Measurements from ENCODE around the gene RPS6KA2.
A peak's percentile ranks its signal among the peaks of the same experiment; 100 is the strongest.
"Not testable (repeated sequence)": the region's sequence is repeated elsewhere in the genome, so short reads cannot be mapped to it uniquely, and the experiment has no call there.

RPS6KA2 gene

GRCh38 chr6:166591961-166592520 is 35.0 kb downstream of the RPS6KA2 start:
- DNase-seq (ENCODE audit: low spot score), result no peak

DNA sequence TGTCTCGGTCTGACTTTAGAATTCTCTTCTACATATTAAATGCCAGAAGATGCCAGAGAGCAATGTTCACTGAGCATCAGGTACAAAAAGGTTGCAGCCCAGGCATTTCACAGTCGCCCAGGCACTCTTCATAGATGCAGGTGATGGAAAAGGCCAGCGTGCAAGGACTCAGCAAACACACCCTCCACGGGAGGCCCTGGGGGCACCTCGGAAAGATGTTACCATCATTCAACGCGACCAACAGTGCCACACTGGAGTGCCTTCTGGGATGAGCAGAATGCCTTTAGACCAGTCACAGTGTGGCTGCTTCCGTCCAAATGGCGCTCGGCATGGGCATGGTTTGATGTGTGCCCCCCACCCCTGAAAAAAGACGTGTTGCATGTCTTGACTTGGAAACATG is 36.0 kb downstream of the RPS6KA2 start:
- no peak for DNase-seq (ENCODE audit: low spot score)

GRCh38 chr6:166589786-166590574 is 37.1 kb downstream of the RPS6KA2 start:
- DNase-seq (ENCODE audit: low spot score), result no peak

DNA sequence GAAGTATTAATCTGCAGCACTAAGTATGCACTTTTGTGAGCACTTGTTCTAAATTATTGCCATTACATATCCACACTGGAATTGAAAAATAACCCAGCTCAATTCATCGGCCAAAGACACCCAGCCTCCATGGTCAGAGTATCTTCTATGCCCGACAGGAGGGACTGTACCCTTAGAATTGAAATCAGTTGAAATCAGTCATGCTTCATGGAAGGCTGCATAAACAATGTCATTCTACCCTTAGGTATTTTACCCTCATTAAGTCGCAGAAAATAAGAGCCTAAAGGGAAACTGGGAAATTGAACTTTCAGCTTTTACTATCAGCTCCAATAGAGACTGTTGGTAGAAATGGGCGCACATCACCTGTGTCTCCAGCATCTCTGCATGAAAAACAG is 37.7 kb downstream of the RPS6KA2 start:
- DNase-seq (ENCODE audit: low spot score), result peak; percentile 17

- peak; percentile 47 for DNase-seq (ENCODE audit: low spot score)
Measured at GRCh38 chr6:166588691-166589336, 38.2 kb downstream of the RPS6KA2 start.

DNA sequence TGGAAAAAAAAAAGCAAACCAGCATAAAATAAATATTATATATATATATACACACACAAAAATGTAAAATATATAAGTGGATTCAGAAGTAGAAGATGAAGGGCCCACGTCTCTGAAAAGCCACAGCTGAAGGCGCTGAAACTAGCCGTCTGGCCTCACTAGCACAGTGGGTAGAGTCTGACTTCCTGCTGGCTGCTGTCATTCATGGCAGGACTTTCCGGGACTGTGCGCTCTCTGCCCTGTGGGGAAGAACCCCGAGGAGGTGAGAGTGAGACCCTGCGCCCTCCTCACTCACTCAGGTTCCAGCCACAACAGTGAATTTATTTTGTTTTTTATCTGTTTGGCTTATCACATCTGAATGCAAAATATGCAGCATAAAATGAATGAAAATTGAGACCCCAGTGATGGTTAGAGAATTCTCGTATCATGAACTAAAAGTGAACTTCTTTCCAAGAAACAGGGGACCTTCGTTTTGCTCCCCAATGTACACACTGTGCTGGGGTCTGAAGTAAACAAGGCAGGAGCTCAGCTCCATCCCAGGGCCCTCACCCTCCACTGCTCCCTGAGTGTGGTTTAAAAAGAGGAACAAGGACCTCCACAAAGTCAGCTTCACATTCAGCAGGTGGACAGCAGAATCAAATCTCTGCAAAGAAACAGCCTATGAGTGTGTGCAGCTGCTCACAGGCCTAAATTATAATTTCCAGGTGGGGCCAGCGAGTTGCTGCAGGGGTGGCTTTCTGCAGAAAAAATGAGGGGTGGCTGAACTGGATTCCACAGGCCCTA is 39.2 kb downstream of the RPS6KA2 start:
- peak; percentile 92 for DNase-seq (ENCODE audit: low spot score)

- DNase-seq (ENCODE audit: low spot score), result peak; percentile 87
Measured at GRCh38 chr6:166586424-166587156, 40.5 kb downstream of the RPS6KA2 start, which contains the start of gene RAMACL. RAMACL (minus strand) TSS chr6:166586678; CDS start chr6:166586477, 201 bp downstream.

DNA sequence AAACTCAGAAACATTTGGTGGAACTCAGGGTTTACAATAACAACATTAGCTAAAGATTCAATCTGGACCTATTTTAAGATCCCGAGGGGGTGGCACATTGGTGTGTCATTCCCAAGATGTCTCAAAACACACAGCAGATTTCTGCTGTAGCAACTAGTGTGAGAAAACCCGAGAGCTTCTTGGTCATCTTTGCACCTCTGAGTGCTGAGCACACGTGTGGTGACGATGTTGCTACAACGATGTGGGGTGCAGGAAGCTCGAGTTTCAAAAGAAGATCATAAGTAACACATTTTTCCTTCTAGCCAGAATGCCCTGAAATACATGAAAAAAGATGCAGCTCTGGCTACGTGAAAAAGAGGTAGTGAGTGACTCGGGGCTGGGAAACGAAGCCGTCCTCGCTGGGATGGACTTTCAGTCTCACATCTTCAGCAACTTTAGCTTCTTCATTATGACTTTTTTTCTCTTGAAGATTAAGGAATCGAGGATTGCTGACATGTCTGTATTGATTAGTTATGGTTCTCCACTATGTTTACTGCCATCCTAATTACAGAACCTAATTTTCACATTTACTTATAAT is 42.1 kb downstream of the RPS6KA2 start:
- DNase-seq (ENCODE audit: low spot score), result no peak

DNA sequence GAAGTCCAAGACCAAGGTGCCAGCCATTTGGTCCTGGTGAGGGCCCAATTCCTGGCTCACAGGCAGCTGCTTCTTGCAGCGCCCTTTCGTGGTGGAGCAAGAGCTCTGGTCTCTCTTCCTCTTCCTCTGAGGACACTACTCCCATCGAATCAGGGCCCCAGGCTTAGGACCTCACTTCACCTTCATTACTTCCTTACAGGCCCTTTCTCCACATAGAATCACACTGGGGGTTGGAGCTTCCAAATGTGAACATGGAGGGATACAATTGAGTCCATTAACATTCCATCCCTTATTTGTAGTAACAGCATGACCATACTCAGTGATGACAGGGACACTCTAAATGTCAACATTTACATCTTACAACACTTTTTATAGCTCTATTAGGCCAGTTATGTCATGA is 42.9 kb downstream of the RPS6KA2 start:
- no peak for DNase-seq (ENCODE audit: low spot score)

DNA sequence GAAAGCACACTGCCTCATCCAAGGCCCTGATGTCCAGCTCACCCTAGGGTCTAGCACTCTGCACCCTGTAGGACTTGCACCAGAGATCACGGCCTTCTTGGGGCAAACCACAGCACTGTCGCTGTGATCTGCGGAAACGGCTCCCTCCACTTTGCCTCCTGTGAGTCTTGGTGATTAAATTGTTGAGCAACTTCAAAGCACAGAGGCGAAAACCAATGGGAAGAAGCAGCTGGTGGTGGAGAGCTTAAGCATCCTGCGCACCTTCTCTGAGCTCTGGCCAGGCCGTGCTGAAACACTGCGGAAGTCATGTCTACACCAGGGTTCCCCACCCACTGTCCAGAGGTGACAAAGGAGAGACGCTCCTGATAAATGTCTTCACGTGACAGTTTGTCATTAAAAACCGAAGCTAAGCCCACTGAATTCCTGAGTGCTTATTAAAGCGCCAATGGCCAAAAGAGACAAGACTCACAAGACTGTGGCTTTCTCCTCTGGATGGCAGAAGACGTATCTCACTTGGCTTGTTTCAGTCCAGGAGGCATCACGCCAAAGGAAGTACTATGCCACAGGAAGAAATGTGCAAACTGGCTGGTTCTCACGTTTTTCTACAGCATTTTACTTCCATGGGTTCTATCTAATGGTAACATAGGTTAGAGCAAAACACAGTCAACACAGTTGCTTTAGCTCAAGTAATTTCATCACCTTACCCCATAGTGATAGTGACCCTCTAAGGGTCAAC is 43.7 kb downstream of the RPS6KA2 start:
- DNase-seq (ENCODE audit: low spot score), result no peak

DNA sequence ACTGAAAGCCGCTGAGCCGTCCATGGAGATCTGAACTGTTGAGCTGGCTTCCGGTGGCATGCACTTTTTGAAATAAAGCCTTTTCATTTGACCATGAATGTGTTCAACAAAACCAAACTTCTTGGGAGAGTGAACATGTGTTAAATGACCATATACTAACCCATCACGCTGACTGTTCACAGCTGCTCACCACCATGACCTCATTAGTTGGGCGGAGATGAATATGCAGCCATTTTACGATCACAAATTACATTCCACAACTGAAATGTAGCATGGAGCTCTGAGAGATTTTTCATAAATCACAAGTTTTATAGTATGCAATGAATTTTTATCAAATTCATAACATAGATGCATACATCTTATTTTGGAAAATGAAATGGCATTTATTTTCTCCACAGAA is 44.8 kb downstream of the RPS6KA2 start:
- DNase-seq (ENCODE audit: low spot score), result no peak

GRCh38 chr6:166581801-166582200 is 45.2 kb downstream of the RPS6KA2 start:
- not testable (repeated sequence) for DNase-seq (ENCODE audit: low spot score)

- DNase-seq (ENCODE audit: low spot score), result no peak
Measured at GRCh38 chr6:166581091-166581511, 46.0 kb downstream of the RPS6KA2 start.

DNA sequence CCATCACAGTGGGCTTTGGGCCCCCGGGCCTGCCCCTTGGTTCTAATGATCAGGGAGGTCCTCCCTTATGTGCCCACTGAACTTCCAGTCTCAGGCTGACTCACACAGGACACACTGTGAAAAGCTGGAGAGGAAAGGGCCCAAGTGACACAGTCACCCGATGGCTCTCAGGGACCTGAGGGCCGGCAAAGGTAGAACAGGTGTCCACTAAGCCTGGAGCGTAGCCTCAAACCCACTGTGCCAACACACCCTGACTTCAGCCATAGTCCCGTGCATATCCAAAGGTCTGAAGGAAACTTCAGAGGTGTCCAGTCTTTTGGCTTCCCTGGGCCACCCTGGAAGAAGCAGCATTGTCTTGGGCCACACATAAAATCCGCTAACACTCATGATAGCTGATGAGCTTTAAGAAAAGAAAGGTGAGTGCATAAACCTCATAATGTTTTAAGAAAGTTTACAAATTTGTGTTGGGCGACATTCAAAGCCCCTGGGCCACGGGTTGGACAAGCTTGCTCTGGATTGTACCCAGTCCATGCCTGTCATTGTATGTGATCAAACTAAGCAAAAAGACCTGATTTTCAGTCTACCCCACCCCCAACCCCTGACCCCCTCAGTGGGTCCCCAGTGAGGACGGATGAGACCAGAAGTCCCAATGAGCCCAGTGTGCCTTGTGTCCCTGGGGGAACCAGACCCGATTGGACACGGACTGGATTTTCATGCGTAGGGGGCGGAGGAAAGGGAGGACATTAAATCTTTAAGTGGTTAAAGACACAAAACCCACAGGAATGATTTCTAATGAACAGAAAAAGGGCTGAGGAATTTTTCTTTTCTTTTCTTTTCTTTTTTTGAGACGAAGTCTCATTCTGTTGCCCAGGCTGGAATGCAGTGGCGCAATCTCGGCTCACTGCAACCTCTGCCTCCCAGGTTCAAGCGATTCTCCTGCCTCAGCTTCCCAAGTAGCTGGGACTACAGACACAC is 46.7 kb downstream of the RPS6KA2 start:
- DNase-seq (ENCODE audit: low spot score), result no peak

DNA sequence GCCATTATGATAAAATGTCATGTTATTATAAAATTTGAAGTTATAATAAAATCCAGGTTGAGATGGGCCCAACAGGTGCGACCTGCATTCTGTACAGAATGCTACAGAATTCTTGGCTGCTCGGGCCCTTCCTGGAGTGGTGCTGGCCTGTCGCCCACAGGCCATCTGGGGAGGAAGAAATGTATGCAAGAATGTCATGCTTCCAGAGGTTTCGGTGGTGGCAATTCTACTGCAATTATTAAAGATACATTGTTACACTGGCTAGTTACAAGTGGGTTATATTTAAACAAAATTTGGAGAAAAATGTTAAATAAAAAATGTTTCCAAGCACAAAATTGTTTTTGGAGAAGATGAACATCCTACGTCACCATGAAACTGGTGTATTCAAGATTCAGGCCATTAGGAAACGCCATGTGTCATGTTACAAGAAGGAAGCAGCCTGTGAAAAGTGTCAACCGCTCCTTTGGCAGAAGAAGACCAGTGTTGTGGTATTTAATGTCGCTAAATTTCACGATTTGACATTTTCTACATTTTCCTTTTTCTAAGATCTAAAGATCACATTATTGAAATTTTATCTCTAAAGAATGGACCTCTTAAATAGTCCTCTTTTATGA is 47.7 kb downstream of the RPS6KA2 start:
- DNase-seq (ENCODE audit: low spot score), result no peak

DNA sequence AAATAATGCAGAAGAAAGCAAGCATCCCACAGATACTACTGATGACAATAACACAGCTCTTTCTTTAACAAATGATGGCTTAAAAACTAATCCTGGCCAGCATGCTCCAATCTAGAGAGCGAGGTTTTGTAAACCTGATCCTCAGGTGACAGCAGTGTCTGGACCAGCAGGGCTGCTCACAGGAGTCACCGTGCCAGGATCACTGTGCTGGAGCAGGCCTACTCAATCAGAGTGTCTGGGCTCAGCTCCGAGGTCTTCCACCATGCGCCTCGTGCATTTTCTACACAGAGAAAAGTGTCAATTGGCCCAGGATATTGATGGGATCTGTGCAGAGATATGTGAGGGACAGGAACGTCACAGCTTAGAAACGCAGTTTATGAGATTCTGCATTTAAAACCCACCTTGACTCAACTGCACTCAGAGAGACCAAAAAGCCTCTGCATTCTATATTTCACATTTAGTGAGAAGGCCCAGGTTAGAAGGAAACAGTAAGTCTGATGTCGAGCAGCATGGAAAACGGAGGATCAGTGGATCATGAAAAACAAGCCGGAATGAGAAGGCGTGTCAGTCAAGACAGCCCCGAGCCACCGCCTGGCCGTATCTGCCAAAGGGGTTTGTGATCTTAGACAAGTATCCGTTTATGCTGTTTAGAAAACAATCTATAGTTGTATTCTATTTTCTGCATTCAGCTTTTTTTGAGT is 48.4 kb downstream of the RPS6KA2 start:
- no peak for DNase-seq (ENCODE audit: low spot score)

DNA sequence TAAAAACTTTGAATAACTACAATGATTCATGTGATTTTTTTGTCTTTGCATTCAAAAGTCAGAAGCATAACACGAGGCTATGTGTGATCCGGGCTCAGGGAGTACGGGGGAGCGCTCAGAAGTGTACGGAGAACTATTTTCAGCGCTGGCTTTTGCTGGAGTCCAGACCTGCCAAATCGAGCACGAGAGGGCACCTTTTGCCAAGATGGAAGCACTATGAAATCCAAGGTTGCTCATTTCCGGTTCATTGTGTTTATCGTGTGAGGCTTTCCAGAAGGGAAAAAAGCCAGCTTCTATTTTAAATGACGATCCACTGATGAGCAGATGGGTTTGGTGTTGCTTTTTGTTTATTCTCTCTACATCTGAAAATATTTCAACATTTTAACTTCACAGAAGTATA is 51.8 kb downstream of the RPS6KA2 start:
- DNase-seq (ENCODE audit: low spot score), result no peak

GRCh38 chr6:166573511-166574216 is 53.4 kb downstream of the RPS6KA2 start:
- no peak for DNase-seq (ENCODE audit: low spot score)

All from NAMALWA (cell line).